HTERT RPE-1 (cell line): Measurements from ENCODE around the gene NCF1.
"Not testable (repeated sequence)": the region's sequence is repeated elsewhere in the genome, so short reads cannot be mapped to it uniquely, and the experiment has no call there.

Source experiments
- in situ Hi-C: fragments of 300-500 bp; cut with MboI; formaldehyde crosslinking; loops from 4 replicates; pipeline ENCODE4 v1.14.3; 2020; ENCODE audit warnings: low sequenced_read_pairs

Gene NCF1

DNA sequence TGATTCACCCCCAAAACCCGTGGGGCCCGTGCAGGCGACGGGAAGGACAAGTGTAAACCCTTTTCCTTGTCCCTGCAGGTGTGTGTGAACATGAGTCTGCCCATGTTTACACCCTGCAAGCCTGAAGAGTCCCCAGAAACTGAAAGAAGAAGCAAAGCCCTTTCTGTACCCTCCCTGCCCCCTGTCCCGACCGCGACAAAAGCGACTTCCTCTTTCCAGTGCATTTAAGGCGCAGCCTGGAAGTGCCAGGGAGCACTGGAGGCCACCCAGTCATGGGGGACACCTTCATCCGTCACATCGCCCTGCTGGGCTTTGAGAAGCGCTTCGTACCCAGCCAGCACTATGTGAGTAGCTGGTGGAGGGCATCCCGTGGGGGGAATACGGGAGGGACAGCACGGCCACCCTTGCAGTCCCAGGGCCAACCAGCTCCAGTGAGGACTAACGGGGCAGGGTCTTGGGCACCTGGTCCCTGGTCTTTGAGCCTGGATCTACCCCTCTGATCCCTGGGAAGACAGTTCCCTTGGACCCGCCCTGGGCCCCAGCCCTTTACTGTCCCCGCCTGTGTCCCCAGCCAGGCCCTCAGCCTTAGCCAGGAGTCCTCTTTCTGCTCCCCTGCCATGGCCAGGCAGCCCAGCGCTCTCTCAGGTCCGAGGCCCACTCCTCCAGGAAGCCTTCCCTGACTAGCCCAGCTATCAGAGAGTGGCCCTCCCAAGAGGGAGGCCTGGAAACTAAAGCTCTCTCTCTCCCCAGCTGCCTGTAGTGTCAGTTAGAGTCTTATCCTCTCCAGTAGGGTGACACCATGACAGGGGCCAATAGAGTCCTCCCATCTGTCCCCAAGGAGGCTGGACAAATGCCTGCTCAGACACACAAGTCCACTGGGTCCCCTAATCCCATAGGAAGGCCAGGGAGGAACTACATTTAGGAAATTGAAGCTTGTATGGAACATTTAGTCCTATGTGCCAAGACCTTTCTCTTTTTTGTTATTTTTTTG, at the start of gene NCF1:
Gene NCF1, plus strand, starts transcription at position 252 of the 991 bp plus-strand sequence. Its CDS starts 21 bp downstream, at position 273.
- in situ Hi-C loops: not testable (repeated sequence)

DNA sequence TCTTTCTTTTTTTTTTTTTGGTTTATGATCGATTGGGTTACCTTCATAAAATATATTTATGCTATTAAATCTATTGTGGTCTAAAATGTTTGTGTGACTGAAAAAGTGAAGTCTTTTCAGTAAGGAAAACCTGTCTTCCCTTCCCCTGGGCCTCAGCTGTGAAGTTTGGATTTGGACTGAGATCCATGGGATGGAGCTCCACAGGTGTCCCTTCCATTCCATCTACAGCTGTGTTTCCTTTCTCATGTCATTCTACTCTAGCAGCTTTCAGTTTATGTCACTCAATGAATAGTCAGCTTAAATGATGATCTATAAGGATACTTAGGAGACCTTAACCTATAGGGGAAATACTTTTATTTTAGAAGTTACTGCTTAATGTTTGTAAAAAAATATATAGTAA, 48.0 kb upstream of the NCF1 start:
- in situ Hi-C loops: no loop called here

DNA sequence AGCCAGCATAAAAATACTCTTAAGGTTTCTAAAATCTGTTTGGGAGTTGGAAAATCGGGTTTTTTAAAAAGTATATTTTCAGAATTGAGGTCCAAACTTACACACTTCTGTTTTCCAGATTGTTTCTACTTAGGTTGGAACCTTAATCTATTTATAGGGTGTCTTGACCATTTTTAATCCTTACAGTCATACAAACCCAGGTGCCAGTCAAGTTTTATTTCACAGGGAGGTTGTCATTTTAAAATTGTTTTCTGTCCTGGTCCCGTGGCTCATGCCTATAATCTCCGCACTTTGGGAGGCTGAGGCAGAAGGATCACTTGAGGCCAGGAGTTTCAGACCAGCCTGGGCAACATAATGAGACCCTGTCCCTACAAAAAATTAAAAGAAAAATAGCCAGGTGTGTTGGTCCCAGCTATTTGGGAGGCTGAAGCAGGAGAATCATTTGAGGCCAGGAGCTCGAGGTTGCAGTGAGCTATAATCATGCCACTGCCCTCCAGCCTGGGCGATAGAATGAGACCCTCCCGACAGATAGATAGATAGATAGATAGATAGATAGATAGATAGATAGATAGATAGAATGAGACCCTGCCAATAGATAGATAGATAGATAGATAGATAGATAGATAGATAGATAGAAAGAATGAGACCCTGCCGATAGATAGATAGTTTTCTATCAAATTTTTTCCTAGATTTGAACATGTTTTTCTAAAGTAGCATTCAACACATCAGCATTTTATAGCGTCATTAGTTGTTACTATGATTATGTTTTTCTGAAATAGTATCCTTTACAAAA, 47.3 kb upstream of the NCF1 start:
- in situ Hi-C loops: no loop called here

GRCh38 chr7:74728686-74729085, 45.1 kb upstream of the NCF1 start:
- in situ Hi-C loops: not testable (repeated sequence)

DNA sequence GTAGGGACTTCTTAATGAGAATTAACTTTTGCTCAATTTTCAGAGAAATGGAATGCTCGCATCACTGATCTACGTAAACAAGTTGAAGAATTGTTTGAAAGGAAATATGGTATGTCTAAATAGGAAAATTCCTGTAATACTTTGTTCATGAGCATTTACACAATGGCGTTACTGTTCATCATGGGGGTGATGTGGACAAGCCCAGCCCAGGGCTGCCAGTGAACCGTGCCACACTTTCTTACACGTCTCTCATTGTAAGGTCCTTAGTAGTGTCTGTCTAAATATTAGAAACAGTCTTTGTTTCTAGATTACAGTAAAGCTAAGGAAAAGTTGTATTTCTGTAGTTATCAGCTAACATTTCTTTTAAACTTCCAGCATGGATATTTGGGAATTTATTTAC, 43.6 kb upstream of the NCF1 start:
- in situ Hi-C loops: not testable (repeated sequence)

GRCh38 chr7:74739974-74740703, 33.7 kb upstream of the NCF1 start:
- in situ Hi-C loops: not testable (repeated sequence)

GRCh38 chr7:74743936-74744557, 29.8 kb upstream of the NCF1 start:
- in situ Hi-C loops: not testable (repeated sequence)

GRCh38 chr7:74753921-74754482, 19.8 kb upstream of the NCF1 start:
- in situ Hi-C loops: not testable (repeated sequence)

GRCh38 chr7:74756673-74757072, 17.1 kb upstream of the NCF1 start:
- in situ Hi-C loops: not testable (repeated sequence)

DNA sequence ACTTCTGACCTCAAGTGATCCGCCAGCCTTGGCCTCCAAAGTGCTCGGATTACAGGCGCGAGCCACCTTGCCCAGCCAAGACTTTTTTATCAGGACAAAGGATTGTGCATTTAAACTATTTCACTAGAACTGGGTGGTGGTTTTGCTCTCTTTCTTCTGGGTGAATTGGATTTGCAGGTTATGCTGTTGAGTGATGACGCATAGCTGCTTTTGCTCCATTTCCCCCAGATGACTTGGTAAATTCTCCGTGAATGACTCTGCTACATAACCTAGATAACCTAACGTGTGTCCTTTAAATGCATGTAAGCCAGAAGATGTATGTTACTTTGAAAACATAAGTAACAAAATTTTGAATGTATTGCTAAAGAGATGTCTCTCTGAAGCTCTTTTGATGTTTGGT, 15.5 kb upstream of the NCF1 start:
- in situ Hi-C loops: not testable (repeated sequence)

DNA sequence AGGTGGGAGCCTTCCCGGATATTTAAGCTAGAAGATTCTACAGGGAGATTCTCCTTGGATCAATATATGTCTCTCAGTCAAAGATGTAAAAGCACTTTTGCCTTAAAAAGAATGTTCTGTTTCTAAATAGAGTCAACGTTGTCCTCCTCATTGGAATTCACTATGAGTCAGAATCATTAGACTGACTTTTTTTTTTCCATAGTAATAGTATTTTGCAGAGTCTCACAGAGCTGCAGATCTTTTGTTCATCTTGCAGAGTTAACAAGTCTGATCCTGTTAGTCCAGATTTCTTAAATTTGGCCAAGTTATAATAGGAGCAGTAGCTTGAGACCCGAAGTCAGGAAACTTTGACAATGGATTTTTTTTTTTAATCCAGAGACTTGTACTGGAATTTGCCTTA, 14.8 kb upstream of the NCF1 start:
- in situ Hi-C loops: not testable (repeated sequence)

- in situ Hi-C loops: not testable (repeated sequence)
These were observed 8.4 kb upstream of the NCF1 start for GRCh38 chr7:74765205-74765918.

GRCh38 chr7:74766509-74766908, 7.3 kb upstream of the NCF1 start:
- in situ Hi-C loops: not testable (repeated sequence)

GRCh38 chr7:74766991-74767390, 6.8 kb upstream of the NCF1 start:
- in situ Hi-C loops: not testable (repeated sequence)

DNA sequence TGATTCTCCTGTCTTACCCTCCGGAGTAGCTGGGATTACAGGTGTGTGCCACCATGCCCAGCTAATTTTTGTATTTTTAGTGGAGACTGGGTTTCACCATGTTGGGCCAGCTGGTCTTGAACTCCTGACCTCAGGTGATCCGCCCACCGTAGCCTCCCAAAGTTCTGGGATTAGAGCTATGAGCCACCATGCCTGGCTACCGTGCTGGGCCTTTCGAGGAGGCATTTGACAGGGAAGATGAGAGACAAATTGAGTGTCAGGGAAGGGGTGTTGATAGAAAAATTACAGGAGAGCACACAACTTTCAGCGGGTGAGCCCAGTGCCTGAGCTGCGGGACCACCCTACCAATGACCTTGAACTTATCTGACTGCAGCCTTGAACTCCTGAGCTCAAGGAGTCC, 3.7 kb upstream of the NCF1 start:
- in situ Hi-C loops: not testable (repeated sequence)

DNA sequence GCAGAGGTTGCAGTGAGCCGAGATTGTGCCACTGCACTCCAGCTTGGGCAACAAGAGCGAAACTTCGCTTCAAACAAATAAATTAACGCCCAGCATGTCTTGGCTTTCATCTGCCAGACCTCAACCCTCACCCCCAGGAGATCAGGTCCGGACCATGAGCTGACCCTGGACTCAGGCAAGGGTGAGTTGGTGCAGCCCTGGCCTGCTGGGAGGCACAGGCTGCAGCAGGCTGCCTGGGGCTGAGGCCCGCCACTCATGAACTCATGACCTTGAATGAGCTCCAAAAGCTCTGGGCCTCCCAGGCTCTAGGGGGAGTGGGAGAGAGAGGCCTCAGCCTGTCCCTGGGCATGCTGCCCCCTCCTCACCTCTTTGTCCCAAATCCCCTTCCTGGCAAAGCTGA, 1.7 kb upstream of the NCF1 start:
- in situ Hi-C loops: not testable (repeated sequence)

- in situ Hi-C loops: not testable (repeated sequence)
These were observed 1.3 kb downstream of the NCF1 start for GRCh38 chr7:74775111-74775510.

- in situ Hi-C loops: not testable (repeated sequence)
These were observed 5.2 kb downstream of the NCF1 start for GRCh38 chr7:74779053-74779452.

DNA sequence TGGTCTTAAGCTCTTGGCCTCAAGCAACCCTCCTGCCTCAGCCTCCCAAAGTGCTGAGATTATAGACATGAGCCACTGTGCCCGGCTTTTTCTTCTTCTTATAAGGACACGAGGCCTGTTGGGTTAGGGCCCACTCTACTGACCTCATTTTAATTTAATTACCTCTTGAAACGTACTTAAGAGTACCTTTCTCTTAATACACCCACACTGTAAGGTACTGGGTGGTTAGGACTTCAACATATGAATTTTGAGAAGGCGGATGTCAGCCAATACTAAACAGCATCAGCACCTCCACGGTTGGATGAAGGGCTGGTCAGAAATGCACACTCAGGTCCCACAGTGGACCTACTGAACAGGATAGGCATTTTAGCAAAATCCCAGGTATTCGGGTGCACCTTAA, 7.9 kb downstream of the NCF1 start:
- in situ Hi-C loops: not testable (repeated sequence)

DNA sequence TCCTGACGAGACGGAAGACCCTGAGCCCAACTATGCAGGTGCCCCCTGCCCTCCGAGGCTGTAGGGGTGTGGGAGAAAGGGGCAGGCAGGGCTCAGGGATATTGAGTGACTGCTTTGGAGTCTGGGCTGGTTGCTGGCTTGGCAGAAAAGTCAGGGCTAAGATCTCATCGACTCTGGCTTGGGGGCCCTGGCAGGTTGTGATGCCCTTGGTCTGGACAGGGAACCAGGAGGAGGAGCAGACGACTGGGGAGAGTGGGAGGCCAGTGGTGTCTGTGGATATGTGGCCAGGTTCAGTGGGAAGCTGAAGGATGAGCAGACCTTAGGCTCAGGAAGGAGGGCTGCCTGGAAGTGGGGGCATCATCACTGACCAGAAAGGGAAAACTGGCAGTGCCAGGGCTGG, 9.8 kb downstream of the NCF1 start:
- in situ Hi-C loops: not testable (repeated sequence)
